GM19239 (cell line): ENCODE measurements around the gene RUNX1.

Experiments used
- DNase-seq: peaks from one replicate; pipeline ENCODE4 v3.0.0; 2011; ENCODE audit warnings: low spot score; ENCODE audit not compliant: insufficient read length
- FAIRE-seq: peaks from 2 replicates; lab custom pipeline; 2011; peaks lifted over from hg19 to GRCh38; lab: Jason Lieb, UNC

RUNX1 gene

GRCh38 chr21:34845521-34846451 lies 203.3 kb downstream of the RUNX1 start:
- peak; percentile 55 for FAIRE-seq
- DNase-seq = peak; percentile 50

- DNase-seq = no peak
Measured at GRCh38 chr21:34844924-34845238, 204.2 kb downstream of the RUNX1 start.

GRCh38 chr21:34844013-34844923 lies 204.8 kb downstream of the RUNX1 start:
- no peak for FAIRE-seq
- DNase-seq = no peak

More at GRCh38 chr21:34844924-34845238, 204.2 kb downstream of the RUNX1 start:
- FAIRE-seq = no peak

GRCh38 chr21:34843562-34843961 lies 205.5 kb downstream of the RUNX1 start:
- FAIRE-seq = no peak
- no peak for DNase-seq

- no peak for DNase-seq
- FAIRE-seq = no peak
Measured at GRCh38 chr21:34841154-34841553, 207.9 kb downstream of the RUNX1 start.

GRCh38 chr21:34840693-34841092 lies 208.4 kb downstream of the RUNX1 start:
- FAIRE-seq (no peak), DNase-seq (no peak)

DNA sequence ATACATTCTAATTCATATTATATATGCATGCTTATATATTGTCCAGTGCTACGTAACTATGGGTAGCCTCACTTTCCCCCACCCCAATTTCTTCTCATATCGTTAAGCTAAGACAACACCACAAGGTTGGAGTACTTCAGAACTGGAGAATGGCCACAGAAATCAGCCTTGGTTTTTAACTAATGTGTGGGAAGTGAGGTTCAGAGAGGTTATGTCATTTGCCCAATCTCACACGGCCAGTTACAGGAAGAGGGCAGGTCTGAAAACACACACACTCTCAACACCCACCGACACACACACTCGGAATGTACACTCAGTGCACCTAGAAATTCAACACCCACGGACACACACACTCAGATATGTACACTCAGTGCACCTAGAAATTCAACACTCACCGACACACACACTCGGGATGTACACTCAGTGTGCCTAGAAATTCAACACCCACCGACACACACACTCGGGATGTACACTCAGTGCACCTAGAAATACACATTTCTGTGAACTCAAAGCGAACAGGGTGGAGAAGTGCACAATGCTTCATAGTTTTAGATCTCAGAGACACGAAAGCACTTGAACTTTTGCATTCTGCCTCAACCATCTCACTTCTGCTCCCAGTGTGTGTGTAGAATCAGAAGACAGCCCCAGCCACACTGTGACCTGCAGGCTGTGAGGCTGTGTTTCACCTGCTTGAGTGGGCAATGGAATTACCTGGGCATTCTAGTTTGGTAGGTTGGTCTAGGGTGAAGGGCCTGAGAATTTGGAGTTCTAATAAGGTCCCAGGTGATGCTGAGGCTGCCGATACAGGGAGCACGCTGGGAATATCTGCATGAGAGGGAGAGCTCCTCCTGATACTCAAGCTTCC lies 209.9 kb downstream of the RUNX1 start:
- no peak for FAIRE-seq
- DNase-seq = no peak

- FAIRE-seq (no peak), DNase-seq (no peak)
Measured at GRCh38 chr21:34836933-34837505, 212.1 kb downstream of the RUNX1 start.

DNA sequence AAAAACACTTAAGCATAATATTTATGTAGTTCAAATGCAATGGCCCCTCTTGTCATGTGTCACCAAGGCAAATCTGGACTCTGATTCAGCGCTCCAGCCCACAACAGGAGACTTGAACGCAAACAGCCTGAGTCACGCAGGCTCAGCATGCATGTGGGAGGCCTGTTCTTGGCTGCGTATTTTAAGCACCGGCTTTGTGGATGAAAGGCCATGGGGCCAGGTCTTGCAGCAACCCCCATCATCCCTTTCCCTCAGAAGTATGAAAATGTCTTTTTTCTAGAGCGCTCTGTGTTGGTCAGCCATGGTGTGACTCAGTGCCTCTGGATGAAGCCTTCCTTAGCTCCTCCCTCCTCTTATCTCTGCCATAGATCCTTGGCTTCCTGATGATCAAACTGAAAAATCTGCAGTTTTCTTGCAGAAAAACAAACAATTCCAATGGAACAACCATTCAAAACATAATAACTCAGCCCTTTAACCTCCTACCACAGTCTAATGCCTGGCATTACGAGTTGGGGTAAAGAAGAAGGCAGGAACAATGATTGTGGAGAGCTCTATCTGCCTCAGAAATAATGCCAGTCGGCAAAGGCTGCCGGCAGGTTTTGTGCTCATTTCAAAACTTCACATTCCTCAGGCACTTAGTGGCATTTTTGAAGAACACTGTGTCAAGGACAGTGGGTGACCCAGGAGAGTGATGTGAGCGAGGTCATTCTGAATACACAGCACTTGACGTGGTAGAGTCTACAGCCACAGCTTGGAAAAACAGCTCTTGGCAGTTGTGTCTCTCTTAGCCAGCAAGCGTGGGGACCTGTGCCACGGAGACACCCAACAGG lies 212.8 kb downstream of the RUNX1 start:
- DNase-seq (no peak), FAIRE-seq (no peak)

GRCh38 chr21:34835526-34835925 lies 213.6 kb downstream of the RUNX1 start:
- no peak for DNase-seq
- FAIRE-seq = no peak

- FAIRE-seq (no peak), DNase-seq (no peak)
Measured at GRCh38 chr21:34834852-34835501, 214.1 kb downstream of the RUNX1 start.

DNA sequence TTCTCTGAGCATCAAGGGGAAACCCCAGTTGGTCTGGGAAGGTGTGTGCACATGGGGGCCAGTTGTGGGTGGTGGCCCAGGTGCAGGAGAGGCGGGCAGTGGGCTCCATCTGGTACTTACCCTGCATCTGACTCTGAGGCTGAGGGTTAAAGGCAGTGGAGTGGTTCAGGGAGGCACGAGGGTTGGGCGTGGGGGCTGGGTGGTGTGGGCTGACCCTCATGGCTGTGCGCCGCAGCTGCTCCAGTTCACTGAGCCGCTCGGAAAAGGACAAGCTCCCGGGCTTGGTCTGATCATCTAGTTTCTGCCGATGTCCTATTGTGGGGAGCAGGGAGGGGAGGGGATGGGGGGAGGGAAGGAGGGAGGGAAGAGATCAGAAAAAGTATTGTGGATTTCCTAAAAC lies 214.8 kb downstream of the RUNX1 start:
- FAIRE-seq = no peak

GRCh38 chr21:34833465-34833864 lies 215.6 kb downstream of the RUNX1 start:
- no peak for FAIRE-seq
- DNase-seq = no peak

More for the DNA sequence above, 214.8 kb downstream of the RUNX1 start:
- DNase-seq = no peak

DNA sequence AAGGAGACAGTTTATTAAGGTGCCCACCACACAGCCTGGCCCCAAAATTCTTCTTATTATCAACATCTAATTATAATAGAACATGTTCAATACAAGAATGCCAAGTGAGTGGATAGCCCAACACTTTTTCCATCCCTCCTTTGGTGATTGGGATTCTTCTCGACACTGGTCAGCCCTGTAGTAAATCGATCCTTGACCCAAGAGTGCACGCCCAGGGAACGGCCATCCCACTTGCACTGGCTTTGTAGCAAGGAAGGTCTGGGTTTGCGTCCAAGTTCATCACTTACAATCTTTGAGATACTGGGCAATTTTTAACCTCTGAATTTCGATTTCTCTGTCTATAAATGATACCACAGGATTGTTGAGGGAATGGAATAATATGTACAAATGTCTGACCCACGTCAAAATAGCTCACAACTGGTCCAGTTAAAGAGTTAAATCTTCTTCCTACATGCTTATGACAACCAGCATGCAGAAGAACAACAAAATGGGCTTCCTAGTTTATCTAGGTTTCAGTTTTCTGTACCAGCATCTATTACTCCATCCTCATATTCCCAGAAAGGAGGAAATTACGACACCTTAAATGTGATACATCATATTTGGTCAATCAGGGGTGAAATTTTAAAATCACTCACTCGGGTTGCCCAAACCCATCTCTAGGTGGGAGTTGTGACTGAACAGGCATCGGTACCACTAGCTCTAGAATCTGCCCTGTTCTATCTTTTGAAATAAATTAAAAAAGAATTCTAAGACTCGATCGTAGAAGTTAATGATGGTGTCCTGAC lies 218.5 kb downstream of the RUNX1 start:
- DNase-seq (no peak), FAIRE-seq (no peak)

- no peak for FAIRE-seq
- DNase-seq = no peak
Measured at GRCh38 chr21:34827445-34828235, 221.5 kb downstream of the RUNX1 start.

DNA sequence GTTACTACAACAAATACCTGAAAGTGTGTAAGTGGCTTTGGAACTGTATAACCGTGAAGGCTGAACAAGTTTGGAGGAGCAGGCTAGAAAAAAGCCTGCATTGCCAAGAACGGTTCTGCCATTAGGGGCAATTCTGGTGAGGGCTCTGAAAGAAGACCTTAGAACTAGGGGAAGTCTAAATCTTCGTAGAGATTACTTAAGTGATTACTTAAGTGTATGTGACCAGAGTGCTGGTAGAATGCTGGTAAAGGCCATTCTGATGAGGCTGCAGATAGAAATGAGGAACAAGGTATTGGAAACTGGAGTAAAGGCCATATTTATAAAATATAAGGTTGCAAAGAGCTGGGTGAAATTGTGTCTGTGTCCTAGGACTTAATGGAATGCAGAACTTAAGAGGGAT lies 222.3 kb downstream of the RUNX1 start:
- FAIRE-seq = no peak
- DNase-seq = no peak

DNA sequence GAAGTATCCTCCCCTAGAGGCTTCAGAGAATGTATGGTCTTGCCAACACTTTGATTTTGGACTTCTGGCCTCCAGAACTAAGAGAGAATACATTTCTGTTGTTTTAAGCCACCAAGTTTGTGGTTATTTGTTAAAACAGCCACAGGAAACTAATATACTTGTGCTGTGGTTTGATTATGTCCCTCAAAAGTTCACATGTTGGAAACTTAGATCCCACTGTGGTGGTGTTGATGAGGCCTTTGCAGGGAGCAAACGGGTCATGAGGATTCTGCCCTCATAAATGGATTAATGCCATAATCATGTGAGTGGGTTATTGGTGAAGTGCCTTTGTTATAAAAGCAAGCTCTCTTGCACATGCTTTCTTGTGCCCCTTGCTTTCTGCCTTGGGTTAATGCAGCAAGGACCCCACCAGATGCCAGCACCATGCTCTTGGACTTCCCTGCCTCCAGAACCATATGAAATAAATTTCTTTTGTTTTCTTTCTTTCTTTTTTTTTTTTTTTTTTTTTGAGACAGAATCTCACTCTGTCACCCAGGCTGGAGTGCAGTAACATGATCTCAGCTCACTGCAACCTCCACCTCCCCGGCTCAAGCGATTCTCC lies 223.1 kb downstream of the RUNX1 start:
- DNase-seq = no peak
- FAIRE-seq = no peak
